IPS-18c (cell line): ENCODE data around the gene NPIPA2.
"Not testable (repeated sequence)": the region's sequence is repeated elsewhere in the genome, so short reads cannot be mapped to it uniquely, and the experiment has no call there.

Experiments
- H3K4me3 ChIP-seq: 2 replicates; pipeline ENCODE4 v1.7.0; 2013; ENCODE audit warnings: low read depth, mild to moderate bottlenecking, low read length, moderate library complexity; ENCODE audit not compliant: insufficient read depth
- H3K9me3 ChIP-seq: one replicate; pipeline ENCODE4 v1.6.1; 2013; ENCODE audit warnings: mild to moderate bottlenecking, low read length, moderate library complexity; ENCODE audit not compliant: control insufficient read depth, insufficient read depth

Gene NPIPA2

DNA sequence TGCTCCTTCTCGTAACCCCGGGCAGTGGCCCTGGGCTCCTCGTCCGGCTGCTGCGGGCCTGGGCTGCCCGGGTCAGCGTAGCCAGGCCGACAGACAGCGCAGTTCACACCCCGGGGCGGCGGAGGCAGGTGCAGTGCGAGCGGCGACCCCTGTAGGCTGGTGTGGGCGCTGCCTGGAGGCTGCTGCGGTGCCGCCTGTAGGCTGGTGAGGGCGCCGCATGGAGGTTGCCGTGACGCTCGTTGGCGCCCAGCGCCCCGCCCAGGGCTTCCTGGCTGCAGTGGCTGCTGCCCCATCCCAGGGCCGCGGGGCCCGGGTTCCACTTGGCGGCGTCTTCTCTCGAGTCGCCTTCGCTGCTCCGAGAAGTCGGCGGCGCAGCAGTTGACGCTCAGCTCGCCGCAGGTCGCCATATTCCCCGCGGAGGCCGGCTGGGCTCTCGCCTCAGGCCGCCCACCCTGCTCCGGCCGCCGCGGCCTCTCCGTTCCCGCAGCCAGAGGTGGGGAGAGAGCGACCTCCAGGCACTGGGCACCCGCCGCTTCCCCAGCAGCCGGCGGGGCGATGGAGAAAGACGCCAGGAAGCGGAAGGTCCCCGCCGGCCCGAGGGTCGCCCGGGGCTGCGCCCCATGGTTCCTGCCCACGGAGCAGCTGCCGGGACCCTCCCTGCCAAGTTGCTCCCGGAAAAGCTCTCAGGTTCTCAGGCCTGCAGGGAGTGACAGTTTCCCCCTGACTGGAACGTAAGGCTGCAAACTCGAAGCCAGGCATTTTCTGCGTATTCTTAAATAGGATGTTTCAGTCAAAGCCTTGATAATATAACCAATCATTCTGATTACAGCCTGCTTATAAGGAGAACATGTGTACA lies at the start of gene NPIPA2:
Gene NPIPA2 (plus strand): TSS at position 261 of the 856 bp plus-strand sequence. CDS start 5,533 bp downstream, outside the sequence.
- not testable (repeated sequence) for H3K9me3 ChIP-seq, H3K4me3 ChIP-seq

DNA sequence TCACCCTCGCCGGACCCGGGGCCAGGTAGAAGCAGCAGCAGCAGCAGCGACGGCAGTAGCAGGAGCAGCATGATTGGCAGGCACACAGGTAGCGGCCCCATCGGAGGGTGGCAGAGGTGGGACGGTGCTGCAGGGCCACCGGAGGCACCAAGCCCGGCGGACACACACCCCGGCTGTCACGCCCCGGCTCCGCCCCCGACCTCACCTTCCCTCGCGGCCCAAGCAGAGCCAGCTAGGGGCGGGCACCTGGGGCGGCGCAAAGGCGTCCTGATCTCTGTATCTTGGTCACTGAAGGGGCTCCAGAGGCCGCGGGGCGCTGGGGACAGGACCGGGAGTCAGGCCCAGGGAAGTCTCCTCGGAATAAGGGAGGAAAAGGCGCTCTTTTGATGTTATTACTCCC lies 48.2 kb upstream of the NPIPA2 start, which contains the start of gene PLA2G10:
Gene PLA2G10 (minus strand): TSS at position 180 of the 400 bp plus-strand sequence. CDS start 79 bp downstream, at position 101.
- H3K4me3 ChIP-seq, H3K9me3 ChIP-seq: not testable (repeated sequence)

DNA sequence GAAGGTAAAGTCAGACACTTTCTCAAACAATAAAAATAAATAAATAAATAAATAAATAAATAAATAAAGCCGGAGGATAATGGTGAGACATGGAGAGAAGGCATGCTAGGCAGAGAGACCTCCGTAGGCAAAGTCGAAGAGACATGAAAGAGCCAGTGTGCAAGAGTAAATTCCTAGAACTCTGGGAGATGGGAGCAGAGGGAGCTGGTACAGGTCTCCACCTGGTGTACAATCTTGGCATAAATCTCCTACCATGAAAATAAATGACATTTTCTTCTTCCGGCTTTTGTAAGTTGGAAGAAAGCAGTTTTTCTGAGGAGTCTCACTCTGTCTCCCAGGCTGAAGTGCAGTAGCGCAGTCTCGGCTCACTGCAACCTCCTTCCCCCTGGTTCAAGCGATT lies 40.5 kb upstream of the NPIPA2 start:
- not testable (repeated sequence) for H3K4me3 ChIP-seq, H3K9me3 ChIP-seq

DNA sequence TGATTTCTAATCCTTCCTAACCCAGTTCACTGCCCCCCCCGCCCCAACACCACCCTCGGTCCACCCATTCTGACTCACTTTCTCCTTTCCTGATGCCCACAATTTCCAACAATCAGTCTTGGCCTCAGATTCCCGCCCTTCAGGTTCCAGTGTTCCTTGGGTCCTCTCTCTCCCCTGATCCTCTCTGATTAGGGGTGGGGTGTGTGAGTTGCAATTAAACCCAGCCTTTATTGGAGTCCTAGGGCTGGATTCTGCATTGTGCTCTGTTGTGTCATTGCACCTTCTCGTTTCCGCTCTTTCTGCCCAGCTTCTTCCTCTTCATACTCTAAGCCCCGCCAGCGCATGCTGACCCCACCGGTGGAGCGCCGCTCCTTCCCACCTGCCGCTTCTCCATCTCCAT lies 39.7 kb upstream of the NPIPA2 start:
- not testable (repeated sequence) for H3K4me3 ChIP-seq, H3K9me3 ChIP-seq

DNA sequence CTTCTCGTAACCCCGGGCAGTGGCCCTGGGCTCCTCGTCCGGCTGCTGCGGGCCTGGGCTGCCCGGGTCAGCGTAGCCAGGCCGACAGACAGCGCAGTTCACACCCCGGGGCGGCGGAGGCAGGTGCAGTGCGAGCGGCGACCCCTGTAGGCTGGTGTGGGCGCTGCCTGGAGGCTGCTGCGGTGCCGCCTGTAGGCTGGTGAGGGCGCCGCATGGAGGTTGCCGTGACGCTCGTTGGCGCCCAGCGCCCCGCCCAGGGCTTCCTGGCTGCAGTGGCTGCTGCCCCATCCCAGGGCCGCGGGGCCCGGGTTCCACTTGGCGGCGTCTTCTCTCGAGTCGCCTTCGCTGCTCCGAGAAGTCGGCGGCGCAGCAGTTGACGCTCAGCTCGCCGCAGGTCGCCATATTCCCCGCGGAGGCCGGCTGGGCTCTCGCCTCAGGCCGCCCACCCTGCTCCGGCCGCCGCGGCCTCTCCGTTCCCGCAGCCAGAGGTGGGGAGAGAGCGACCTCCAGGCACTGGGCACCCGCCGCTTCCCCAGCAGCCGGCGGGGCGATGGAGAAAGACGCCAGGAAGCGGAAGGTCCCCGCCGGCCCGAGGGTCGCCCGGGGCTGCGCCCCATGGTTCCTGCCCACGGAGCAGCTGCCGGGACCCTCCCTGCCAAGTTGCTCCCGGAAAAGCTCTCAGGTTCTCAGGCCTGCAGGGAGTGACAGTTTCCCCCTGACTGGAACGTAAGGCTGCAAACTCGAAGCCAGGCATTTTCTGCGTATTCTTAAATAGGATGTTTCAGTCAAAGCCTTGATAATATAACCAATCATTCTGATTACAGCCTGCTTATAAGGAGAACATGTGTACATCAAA lies 38.9 kb upstream of the NPIPA2 start, which contains the start of gene NPIPA3:
Gene NPIPA3 (plus strand): TSS at position 256 of the 856 bp plus-strand sequence. CDS start 5,533 bp downstream, outside the sequence.
- H3K4me3 ChIP-seq, H3K9me3 ChIP-seq: not testable (repeated sequence)

DNA sequence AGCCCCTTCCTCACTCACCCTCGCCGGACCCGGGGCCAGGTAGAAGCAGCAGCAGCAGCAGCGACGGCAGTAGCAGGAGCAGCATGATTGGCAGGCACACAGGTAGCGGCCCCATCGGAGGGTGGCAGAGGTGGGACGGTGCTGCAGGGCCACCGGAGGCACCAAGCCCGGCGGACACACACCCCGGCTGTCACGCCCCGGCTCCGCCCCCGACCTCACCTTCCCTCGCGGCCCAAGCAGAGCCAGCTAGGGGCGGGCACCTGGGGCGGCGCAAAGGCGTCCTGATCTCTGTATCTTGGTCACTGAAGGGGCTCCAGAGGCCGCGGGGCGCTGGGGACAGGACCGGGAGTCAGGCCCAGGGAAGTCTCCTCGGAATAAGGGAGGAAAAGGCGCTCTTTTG lies 9.1 kb upstream of the NPIPA2 start:
- H3K4me3 ChIP-seq, H3K9me3 ChIP-seq: not testable (repeated sequence)

DNA sequence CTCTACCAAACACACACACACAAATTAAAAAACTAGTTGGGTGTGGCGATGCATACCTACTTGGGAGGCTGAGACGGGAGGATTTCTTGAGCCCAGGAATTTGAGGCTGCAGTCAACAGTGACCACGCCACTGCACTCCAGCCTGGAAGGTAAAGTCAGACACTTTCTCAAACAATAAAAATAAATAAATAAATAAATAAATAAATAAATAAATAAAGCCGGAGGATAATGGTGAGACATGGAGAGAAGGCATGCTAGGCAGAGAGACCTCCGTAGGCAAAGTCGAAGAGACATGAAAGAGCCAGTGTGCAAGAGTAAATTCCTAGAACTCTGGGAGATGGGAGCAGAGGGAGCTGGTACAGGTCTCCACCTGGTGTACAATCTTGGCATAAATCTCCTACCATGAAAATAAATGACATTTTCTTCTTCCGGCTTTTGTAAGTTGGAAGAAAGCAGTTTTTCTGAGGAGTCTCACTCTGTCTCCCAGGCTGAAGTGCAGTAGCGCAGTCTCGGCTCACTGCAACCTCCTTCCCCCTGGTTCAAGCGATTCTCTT lies 1.4 kb upstream of the NPIPA2 start:
- H3K9me3 ChIP-seq, H3K4me3 ChIP-seq: not testable (repeated sequence)

DNA sequence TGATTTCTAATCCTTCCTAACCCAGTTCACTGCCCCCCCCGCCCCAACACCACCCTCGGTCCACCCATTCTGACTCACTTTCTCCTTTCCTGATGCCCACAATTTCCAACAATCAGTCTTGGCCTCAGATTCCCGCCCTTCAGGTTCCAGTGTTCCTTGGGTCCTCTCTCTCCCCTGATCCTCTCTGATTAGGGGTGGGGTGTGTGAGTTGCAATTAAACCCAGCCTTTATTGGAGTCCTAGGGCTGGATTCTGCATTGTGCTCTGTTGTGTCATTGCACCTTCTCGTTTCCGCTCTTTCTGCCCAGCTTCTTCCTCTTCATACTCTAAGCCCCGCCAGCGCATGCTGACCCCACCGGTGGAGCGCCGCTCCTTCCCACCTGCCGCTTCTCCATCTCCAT lies 539 bp upstream of the NPIPA2 start:
- not testable (repeated sequence) for H3K9me3 ChIP-seq, H3K4me3 ChIP-seq

DNA sequence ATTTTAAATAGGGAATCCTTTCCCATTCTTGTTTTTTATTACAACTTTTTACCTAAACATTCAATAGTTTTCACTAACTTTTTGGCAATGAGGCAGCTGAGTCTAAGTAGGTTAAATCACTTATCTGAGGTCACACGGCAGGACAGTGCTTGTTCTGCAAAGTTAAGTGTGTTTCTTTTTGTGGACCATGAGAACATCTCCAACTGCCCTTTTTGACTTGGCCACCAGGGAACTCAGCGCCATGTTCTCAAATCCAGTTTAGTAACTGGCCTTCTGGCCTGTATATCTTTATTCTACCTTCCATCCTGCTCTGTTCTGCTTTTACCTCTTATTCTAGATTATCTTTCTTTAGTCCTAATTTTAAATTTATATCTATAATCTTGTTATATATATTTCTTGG lies 31.3 kb downstream of the NPIPA2 start:
- H3K9me3 ChIP-seq, H3K4me3 ChIP-seq: not testable (repeated sequence)

DNA sequence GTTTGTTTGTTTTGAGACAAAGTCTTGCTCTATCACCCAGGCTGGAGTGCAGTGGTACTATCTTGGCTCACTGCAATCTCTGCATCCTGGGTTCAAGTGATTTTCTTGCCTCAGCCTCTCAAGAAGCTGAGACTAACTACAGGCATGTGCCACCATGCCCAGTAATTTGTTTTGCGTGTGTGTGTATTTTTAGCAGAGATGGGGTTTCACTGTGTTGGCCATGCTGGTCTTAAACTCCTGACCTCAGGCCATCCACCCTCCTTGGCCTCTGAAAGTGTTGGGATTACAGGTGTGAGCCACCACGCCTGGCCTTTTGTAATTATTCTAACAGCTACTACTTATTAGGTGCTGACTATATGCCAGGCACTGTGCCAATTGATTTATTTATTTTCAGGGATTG lies 33.3 kb downstream of the NPIPA2 start:
- H3K4me3 ChIP-seq, H3K9me3 ChIP-seq: not testable (repeated sequence)

DNA sequence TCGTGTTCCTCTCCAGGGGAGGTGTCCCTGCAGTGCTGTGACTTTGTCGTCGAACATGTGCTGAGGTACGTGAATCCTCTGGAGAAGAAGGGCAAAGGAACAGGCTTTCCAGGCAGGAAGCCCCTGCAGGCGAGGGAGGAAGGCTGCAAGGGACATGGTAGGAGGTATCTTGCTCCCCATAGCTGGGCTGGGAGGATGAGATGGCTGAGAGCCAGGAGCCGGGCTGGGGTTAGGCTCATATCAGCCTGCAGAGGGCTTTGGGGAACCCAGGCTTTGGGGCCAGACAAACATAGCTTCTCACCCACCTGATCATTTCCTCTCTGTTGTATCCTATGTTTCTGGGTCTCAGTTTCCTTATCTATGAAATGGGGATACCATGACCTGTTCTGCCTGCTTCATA lies 34.4 kb downstream of the NPIPA2 start:
- not testable (repeated sequence) for H3K9me3 ChIP-seq, H3K4me3 ChIP-seq

DNA sequence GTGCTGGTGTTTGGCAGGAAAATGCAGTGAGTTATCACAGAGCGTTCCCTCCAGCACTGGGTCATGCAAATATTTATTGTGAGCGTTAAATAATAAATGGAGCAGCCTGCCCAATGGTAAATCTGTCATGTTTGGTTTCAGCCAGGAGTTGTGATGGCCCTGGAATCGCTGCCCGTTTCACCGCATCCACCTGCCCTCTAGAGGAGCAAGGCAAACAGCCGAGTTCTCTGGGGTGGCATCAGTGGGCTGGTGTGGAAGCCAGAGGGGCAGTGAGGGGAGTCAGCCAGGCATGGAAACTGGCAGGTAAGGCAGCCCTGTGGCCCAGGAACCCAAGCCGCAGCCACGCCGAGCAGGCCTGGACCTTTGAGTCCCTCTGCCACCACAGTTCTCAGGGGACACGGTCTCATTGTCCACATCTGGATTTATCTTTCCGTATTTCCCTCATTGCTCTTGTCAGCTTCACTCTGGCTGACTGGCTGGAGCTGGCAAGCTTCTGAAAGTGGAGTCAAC lies 37.1 kb downstream of the NPIPA2 start:
- not testable (repeated sequence) for H3K9me3 ChIP-seq, H3K4me3 ChIP-seq

DNA sequence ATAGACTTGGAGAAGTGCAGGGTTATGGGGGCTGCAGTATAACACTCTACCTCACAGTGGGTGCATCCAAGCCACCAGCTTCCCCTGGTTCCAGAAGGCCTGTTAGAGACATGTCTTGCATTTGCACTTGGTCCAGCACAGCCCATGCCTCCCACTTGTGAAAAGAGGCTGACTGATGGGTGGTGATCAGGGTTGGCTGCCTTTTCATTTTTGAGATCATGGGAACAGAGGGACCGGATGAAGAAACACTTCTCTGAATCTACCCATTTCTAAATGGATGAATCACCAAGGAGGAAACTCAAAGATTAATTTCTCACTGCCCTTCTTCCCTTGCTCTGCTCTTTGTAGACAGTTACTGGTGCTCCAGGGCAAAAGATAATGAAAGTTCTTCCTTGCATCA lies 43.8 kb downstream of the NPIPA2 start:
- not testable (repeated sequence) for H3K4me3 ChIP-seq, H3K9me3 ChIP-seq

DNA sequence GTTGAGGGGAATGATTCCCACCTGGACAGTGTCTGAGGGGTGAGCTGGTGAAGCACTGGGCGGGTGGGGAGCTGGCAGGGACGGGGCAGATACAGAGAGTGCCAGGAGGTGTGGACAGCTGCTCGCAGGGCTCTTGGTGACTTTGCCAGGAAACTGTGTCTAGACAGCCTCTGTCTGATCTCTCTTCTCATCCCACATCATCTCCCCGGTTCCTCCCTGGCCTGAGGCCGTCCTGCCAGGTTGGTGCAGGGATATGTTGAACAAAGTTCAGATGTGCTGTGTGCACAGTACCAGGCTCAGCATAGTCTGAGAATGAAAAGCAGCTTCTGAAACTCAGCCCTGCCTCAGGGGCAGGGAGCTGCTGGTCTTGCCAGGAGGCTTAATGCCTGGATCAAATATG lies 47.2 kb downstream of the NPIPA2 start:
- not testable (repeated sequence) for H3K4me3 ChIP-seq, H3K9me3 ChIP-seq

DNA sequence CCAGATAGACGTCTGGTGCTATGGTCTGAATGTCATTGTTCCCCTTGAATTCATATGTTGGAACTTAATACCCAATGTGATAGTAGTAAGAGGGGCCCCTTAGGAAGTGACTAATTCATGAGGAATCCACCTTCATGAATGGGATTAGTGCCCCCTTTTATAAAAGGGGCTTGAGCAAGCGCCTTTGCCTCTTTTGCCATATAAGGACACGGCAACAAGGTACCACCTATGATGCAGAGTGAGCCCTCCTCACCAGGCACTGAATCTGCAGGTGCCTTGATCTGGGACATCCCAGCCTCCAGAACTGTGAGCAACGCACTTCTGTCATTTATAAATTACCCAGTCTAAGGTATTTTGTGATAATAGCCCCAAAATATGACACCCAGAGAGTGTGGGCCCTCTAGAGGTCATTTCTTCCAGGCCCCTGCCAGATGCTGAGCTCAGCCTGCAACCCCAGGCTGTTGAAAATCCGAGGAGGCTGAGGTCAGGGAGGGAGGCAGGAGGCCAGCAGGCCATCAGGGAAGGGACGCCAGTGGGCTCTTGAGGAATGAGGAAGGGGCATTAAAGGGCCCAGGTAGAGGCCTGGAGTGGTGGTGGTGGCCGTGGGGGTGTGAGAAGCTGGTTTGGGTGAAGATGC lies 48.1 kb downstream of the NPIPA2 start:
- not testable (repeated sequence) for H3K4me3 ChIP-seq, H3K9me3 ChIP-seq

DNA sequence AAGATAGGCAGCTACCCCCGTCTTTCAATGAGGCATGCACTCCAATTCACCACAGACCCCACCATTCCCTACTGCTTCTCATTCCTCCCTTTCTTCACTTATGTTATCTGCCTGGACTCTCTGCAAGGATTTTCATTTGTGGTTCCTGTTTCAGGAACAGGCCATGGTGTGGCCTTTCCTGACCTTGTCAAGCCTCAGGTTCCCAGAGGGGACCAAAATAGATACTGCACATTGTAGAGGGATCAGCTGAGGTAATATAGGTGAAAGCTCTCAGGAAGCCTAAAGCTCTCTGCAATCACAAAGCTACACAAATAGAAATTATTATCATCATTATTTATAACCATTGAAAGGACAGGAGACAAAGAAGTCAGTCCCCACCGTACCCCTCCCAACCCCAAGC lies 50.6 kb downstream of the NPIPA2 start:
- H3K4me3 ChIP-seq, H3K9me3 ChIP-seq: not testable (repeated sequence)

DNA sequence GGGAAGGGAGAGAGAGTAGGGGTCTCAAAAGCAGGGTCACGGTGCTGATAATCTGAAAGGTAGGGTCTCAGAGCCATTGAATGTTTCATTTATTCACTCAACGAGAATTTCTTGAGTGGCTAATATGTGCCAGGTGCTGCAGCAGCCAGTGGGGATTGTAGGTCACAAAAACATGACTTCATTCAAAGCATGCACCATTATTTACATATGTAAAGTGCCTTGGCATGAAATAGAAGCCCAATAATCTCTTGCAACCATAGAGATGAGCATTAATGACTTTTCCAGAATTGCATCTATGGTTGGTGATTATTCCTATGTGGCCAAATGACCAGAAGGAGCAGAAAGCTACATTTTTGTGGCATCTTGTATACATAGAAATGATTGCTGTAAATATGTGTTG lies 55.2 kb downstream of the NPIPA2 start:
- H3K4me3 ChIP-seq, H3K9me3 ChIP-seq: not testable (repeated sequence)
